Activated B cell treated with CpG ODN at 0.5 μM for 24 hours (primary cell): Measurements from ENCODE around the gene ASIC4. TPM values are rescaled to one million over a fixed set of nuclear protein-coding genes. Genes with fewer than 3 reads are reported as not detected.

Experiments used
- ATAC-seq: fragments of 200-7000 bp; cut with Tn5 transposase; one replicate; pipeline ENCODE4 v1.10.0; 2021; ENCODE audit warnings: low read depth, mild to moderate bottlenecking, moderate library complexity
- CTCF ChIA-PET: fragments of 350-600 bp; sonication (Branson Sonifier 250); formaldehyde crosslinking; loops from one replicate; lab custom pipeline; 2021; ENCODE audit warnings: antibody characterized with exemption; lab: Charles Lee
- POLR2A ChIA-PET: fragments of 350-600 bp; sonication (Branson Sonifier 250); formaldehyde crosslinking; loops from one replicate; lab custom pipeline; 2021; ENCODE audit warnings: antibody characterized with exemption; lab: Charles Lee
- DNase-seq: peaks from one replicate; pipeline ENCODE4 v3.0.0; 2022
- H3K27ac Mint-ChIP-seq: one replicate; pipeline ENCODE4 v1.8.0; 2020; ENCODE audit warnings: mixed read lengths
- H3K27me3 Mint-ChIP-seq: one replicate; pipeline ENCODE4 v1.8.0; 2021; ENCODE audit warnings: mixed read lengths
- H3K36me3 Mint-ChIP-seq: one replicate; pipeline ENCODE4 v1.8.0; 2021; ENCODE audit warnings: low read depth, mixed read lengths
- H3K4me1 Mint-ChIP-seq: one replicate; pipeline ENCODE4 v1.8.0; 2021; ENCODE audit warnings: mixed read lengths
- H3K4me3 Mint-ChIP-seq: one replicate; pipeline ENCODE4 v1.8.0; 2020; ENCODE audit warnings: mild to moderate bottlenecking, mixed read lengths
- H3K9me3 Mint-ChIP-seq: one replicate; pipeline ENCODE4 v1.8.0; 2020; ENCODE audit warnings: mixed read lengths
- intact Hi-C: fragments of 100-400 bp; cut with micrococcal nuclease; formaldehyde crosslinking; loops from one replicate; pipeline ENCODE4 v1.15.1; 2024
- total RNA-seq: library from RNA; stranded (reverse); gene quantifications from 2 replicates; pipeline ENCODE4 v1.2.3, GENCODE V29; 2022
- TF ChIP-seq, protein P1 (sequence below): fragments of 200-600 bp; IDR thresholded peaks from one replicate; pipeline ENCODE4 v1.8.0; 2022; ENCODE audit warnings: antibody characterized with exemption, mild to moderate bottlenecking

The ASIC4 gene
- total RNA-seq, 1 donor from 2014 or later: not detected

DNA sequence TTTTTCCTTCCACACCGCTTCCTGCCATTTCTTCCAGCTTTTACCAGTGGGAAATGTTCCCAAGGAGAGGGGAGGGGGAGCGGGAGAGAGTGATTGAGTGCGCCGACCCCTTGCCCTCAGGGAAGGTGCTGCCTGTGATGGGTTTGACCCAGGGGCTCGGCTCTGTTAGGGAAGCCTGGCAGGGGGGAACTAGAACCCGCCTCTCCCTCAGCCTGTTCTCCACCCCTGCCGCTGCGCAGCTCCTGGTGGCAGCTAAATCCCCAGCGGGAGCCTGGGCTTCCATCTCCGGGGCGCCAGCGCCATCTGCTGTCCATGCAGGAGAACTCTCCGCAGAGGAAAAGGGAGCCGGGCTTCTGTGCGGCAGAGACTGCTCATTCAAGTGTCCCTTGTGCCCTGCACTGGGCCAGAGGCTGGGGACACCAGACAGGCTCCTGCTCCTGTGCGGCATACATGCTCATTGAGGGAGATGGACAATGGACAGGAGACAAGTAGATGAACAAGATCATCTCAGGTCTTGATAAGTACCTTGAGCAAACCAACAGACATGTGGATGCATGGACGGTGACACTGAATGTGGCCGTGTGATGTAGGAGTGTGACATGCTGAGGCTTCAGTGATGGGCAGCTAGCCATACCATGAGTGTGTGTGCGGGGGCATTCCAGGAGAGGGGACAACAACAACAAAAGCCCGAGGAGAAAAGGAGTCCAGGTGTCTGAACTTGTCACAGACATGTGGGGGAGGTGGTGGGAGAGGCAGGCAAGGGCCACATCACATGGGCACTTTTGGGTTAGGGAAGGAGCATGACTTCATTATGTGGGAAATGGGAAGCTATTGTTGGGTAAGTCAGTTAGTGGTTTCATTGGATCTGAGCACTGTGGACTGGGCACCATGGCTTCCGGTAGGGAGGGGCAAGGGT lies 16.0 kb downstream of the ASIC4 start:
- H3K36me3 Mint-ChIP-seq: no peaks in the 10 kb centered on the region
- TF ChIP-seq, protein P1, sequence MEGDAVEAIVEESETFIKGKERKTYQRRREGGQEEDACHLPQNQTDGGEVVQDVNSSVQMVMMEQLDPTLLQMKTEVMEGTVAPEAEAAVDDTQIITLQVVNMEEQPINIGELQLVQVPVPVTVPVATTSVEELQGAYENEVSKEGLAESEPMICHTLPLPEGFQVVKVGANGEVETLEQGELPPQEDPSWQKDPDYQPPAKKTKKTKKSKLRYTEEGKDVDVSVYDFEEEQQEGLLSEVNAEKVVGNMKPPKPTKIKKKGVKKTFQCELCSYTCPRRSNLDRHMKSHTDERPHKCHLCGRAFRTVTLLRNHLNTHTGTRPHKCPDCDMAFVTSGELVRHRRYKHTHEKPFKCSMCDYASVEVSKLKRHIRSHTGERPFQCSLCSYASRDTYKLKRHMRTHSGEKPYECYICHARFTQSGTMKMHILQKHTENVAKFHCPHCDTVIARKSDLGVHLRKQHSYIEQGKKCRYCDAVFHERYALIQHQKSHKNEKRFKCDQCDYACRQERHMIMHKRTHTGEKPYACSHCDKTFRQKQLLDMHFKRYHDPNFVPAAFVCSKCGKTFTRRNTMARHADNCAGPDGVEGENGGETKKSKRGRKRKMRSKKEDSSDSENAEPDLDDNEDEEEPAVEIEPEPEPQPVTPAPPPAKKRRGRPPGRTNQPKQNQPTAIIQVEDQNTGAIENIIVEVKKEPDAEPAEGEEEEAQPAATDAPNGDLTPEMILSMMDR: peak; percentile 91
- ChIA-PET POLR2A (interaction anchor here (1.0 to 1.4 kb wide), 3 partner anchors 32 to 128 kb away, joined by 3 to 4 read pairs (median 3); partner anchors contain the start of gene GMPPA), CTCF (interaction anchor here (0.6 to 5.9 kb wide), 27 partner anchors 9 to 500 kb away, joined by 3 to 82 read pairs (median 5); partner anchors contain the start of genes ASIC4, CHPF, GMPPA and NHEJ1)
- ATAC-seq (peak; percentile 97), DNase-seq (peak; percentile 73)
- H3K27me3 Mint-ChIP-seq: peaks cover 60% of the 10 kb centered on the region
- no peak overlapping the region for H3K27ac Mint-ChIP-seq
- H3K9me3 Mint-ChIP-seq: no peaks in the 10 kb centered on the region
- intact Hi-C loops: loop anchor here (1.0 to 5.0 kb wide), 8 partner anchors 22 to 473 kb away; partner anchors contain the start of gene NHEJ1
- no peak overlapping the region for H3K4me3 Mint-ChIP-seq
- no peaks in the 10 kb centered on the region for H3K4me1 Mint-ChIP-seq

DNA sequence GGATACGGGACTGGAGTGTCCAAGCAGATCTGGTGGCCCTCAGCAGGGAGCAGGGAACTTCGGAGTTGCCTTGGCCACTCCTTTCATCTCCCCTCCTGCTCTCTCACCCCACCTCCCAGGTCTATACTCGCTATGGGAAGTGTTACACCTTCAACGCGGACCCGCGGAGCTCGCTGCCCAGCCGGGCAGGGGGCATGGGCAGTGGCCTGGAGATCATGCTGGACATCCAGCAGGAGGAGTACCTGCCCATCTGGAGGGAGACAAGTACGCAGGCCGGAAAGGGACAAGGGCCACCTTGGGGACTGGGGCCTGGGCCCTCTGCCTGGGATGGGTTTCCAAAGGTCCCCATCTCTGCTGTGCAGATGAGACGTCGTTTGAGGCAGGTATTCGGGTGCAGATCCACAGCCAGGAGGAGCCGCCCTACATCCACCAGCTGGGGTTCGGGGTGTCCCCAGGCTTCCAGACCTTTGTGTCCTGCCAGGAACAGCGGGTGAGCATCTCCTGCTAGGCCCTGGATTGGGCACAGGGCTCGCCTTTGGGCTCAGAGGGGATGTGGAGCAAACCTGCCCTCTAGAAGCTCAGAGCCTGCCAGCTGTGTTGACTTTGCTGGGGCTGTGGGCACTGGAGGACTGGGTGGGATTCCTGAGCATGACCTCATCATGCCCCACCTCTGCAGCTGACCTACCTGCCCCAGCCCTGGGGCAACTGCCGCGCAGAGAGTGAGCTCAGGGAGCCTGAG lies 17.5 kb downstream of the ASIC4 start:
- H3K4me3 Mint-ChIP-seq: no peak overlapping the region
- DNase-seq (no peak), ATAC-seq (no peak)
- H3K4me1 Mint-ChIP-seq: no peaks in the 10 kb centered on the region
- no peak overlapping the region for H3K27ac Mint-ChIP-seq
- no peaks in the 10 kb centered on the region for H3K9me3 Mint-ChIP-seq
- H3K36me3 Mint-ChIP-seq: no peaks in the 10 kb centered on the region
- TF ChIP-seq, protein P1: no peak
- ChIA-PET CTCF (interaction anchor here (2.5 to 5.9 kb wide), 2 partner anchors 11 to 129 kb away, joined by 11 to 82 read pairs; no protein-coding TSS in a partner anchor), POLR2A (no interaction called here)
- peaks cover 55% of the 10 kb centered on the region for H3K27me3 Mint-ChIP-seq
- intact Hi-C loops: loop anchor here (2.0 to 5.0 kb wide), 2 partner anchors 23 to 475 kb away; no protein-coding TSS in a partner anchor

DNA sequence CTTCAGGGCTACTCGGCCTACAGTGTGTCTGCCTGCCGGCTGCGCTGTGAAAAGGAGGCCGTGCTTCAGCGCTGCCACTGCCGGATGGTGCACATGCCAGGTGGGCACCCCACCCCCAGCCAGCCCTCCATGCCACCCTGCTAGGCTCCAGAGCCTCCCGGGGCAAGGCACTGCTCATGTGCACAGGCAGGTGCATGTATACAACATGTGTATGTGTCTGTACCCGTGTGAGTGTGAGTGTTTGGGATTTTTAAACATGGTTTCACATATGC lies 18.0 kb downstream of the ASIC4 start:
- DNase-seq: no peak
- Mint-ChIP-seq H3K27me3 (peaks cover 52% of the 10 kb centered on the region), H3K4me3 (no peak overlapping the region), H3K4me1 (no peaks in the 10 kb centered on the region), H3K27ac (no peak overlapping the region), H3K9me3 (no peaks in the 10 kb centered on the region), H3K36me3 (no peaks in the 10 kb centered on the region)
- ChIA-PET POLR2A (no interaction called here), CTCF (interaction anchor here (5.9 kb wide), 1 partner anchor 130 kb away, joined by 82 read pairs; no protein-coding TSS in a partner anchor)
- TF ChIP-seq, protein P1: no peak
- no peak for ATAC-seq
- intact Hi-C loops: loop anchor here (5.0 kb wide), 1 partner anchor 475 kb away; no protein-coding TSS in a partner anchor

- Mint-ChIP-seq H3K4me3 (no peak overlapping the region), H3K27ac (no peak overlapping the region), H3K4me1 (no peaks in the 10 kb centered on the region), H3K36me3 (no peaks in the 10 kb centered on the region), H3K27me3 (peaks cover 45% of the 10 kb centered on the region), H3K9me3 (no peaks in the 10 kb centered on the region)
- TF ChIP-seq, protein P1: no peak
- DNase-seq (no peak), ATAC-seq (no peak)
- ChIA-PET POLR2A (no interaction called here), CTCF (no interaction called here)
- intact Hi-C loops: loop anchor here (5.0 kb wide), 1 partner anchor 477 kb away; no protein-coding TSS in a partner anchor
These were observed 19.8 kb downstream of the ASIC4 start for GRCh38 chr2:219533930-219534661.
